GM18519 (cell line): Measurements from ENCODE around the gene EPHA7.

ENCODE experiments used
- ATAC-seq: cut with Tn5 transposase; IDR thresholded peaks from one replicate; pipeline ENCODE4 v1.9.1; 2021; ENCODE audit warnings: mild to moderate bottlenecking, moderate library complexity; ENCODE audit not compliant: unreplicated experiment, low FRiP score

The EPHA7 gene

GRCh38 chr6:93394471-93394870 lies 24.9 kb downstream of the EPHA7 start:
- ATAC-seq, result no peak

DNA sequence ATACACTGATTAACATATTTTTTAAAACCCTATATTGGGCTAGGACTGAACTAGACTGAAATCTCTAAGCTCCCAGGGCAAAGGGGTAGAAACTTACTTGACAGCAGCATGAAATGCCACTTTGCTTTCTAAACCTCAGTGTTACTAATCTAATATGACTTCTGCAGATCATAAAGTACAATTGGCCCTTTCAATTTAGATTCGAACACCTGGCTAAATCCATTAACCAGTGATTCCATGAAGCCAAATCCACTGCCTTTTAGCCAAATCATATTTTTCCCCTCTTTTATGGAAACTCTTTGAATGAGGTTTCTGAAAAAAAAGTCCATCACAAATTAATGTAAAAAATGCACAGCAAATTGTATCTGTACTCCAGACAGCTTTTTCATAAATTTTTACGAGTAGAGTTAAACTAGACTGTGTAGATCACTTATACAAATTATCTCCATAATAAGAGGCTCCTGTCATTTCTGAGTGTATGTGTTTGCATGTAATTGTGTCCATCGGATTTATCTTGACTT lies 25.7 kb downstream of the EPHA7 start:
- ATAC-seq, result no peak

- no peak for ATAC-seq
These were observed 26.6 kb downstream of the EPHA7 start for GRCh38 chr6:93392797-93393196.

DNA sequence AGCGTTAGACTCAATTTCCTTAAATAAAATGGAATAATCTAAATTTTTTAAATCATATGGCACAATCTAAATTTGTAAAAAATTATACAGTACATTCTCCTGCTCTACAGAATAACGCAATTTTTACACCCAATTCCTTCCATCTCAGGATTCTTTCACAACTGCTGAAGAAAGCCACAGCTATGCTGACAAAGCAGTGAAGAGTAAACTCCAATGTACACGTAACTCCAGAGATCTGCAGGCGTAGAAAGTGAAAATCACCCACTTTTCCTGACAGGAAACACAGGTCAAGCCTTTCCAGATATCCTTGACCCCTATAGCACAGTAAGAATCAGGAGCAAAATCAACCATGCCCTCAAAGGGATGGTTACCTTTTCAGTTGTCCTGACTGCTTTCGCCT lies 27.4 kb downstream of the EPHA7 start:
- no peak for ATAC-seq

- no peak for ATAC-seq
These were observed 30.2 kb downstream of the EPHA7 start for GRCh38 chr6:93389192-93389591.

DNA sequence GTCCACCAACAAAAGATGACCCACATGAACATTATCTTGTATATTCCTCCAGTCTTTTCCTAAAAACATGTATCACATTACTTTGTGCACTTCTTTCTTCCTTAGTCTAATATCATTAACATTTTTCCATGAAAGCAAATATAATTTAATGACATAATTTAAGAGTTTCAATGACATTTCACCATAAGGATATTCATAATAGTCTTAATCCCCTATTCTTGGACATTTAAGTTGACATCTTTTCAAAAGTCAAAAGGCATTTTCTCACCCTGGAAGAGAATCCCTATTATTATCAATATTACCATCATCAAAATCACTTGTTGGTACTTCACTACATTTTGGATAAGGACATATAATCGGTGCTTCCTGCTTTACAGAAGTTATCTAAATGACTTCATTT lies 31.3 kb downstream of the EPHA7 start:
- no peak for ATAC-seq

DNA sequence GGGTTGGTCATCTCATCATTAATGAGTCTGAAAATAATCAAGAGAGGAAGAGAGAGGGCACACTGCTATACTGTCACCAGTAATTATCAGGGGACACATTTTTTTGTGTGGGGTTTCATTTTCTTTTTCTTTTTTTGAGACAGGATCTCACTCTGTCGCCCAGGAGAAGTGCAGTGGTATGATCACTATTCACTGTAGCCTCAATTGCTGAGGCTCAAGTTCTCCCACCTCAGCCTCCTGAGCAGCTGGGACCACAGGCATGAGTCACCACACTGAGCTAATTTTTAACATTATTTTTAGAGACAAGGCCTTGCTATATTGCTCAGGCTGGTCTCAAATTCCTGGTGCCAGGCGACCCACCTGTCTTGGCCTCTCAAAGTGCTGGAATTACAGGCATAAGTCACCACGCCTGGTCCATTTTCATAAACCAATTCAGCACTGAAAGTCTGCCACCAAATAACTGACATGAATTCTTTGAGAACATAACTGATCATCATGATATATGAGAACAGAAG lies 43.3 kb downstream of the EPHA7 start:
- ATAC-seq, result no peak

DNA sequence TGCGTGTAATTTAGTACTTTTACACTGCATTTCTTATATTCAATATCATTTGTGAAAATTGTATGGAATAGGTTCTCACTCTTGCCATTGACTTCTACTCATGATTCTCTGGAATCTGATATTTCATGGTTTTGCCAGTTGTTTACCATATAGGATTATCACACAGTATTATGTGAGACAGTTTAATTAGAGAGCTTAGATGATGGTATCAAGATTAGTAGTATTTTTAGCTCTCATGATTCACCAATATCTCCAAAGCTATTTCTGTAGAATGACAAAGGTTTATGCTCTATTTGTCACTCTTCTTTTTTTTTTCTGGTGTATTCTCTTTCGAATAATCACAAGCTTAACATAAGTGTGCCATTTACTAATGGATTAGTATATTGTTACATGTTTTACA lies 45.9 kb downstream of the EPHA7 start:
- no peak for ATAC-seq

GRCh38 chr6:93371756-93372155 lies 47.6 kb downstream of the EPHA7 start:
- no peak for ATAC-seq

DNA sequence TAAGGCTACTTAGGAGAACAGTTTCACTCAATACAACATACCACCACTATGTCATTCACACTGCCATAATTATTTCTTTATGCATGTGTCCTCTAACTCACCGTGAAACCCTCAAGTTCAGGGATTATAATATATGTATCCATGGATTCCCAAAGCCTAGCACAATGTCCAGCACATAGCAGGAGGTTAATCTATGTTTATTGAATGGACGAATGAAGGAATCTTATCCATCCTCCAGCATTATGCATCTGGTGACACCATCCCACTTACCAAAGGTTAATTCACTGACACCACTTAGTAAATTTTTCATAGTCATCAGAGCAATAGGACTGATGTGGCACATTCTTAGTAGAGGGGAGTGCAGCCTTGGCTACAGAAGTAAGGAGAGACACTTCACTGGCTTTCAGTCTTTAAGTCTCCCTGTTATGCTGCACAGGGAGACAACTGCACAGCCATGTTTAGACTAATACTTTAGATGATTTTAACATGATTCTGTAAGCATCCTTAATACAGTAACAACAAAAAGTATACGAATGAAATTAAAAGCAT lies 49.7 kb downstream of the EPHA7 start:
- ATAC-seq, result no peak

DNA sequence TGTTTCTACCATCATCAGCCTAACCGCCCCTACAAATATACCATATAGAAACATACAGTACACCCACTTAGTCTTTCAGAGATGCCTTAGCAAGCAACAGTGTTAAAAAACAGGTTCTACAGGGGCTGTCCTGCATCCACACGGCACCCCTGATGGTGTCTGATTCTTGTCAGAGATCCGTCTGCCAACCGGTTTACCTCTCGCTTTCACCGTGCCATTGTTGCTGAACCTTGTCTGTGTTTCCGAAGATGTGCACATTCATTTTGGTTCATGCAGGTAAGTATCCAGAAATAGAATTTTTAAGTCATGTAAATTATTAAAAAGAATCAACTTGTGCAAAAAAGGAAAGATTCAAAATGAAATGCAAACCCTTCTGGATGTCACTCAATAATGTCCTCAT lies 52.9 kb downstream of the EPHA7 start:
- no peak for ATAC-seq

GRCh38 chr6:93365445-93365844 lies 53.9 kb downstream of the EPHA7 start:
- ATAC-seq, result no peak

DNA sequence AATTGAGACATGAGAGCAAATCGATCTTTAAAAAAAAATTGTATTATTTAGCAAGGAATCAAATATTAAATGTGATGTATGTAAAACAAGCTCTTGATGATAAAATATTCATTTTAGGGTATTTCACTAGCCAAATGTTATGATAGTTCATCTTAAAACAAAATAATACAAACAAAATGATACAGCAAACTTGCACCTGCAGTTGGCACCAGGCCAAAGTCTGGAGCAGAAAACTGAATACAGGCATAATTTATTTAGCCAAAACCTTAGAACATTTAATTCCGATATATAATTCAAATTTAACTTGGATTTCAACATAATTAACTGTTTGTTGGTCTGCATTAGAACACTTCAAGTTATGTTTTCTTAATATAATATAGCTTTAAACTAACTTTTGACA lies 60.9 kb downstream of the EPHA7 start:
- ATAC-seq, result no peak

- ATAC-seq, result no peak
These were observed 66.8 kb downstream of the EPHA7 start for GRCh38 chr6:93352604-93353003.

DNA sequence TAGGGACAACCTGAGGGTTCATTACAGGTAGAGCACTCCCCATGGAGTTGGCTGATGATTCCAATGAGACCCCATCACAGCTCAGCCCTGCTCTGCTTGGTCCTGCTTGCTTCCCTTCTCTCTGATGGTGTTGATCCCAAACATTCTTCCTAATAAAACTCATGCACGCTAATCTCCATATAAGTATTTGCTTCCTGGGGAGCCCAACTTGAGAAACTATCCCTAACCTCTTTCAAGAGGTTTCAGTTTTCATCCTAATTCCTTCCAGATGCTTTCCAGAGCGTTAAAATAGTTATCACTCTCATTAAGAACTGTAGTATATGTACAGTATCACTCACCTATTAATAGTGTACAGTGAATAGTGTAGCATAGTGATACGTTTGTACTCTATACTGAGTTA lies 68.1 kb downstream of the EPHA7 start:
- no peak for ATAC-seq

DNA sequence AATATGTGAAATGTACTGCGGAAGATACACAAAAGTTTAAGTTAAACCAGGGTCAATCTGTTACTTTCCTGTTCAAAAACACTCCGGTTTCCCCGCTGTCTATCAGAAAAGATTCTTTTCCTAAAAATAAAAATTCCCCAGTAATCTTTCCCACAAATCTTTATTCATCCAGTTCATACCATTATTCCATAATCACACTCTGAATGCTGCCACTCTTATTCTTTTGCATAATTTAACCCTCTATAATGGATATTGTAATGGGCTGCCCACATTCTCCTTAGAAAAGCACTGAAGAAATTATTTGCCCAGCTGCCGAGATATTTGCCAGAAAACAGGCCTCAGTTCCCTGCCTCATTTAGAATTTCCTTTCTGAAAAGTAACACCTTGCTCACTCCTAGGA lies 68.6 kb downstream of the EPHA7 start:
- no peak for ATAC-seq

GRCh38 chr6:93344333-93344835 lies 75.0 kb downstream of the EPHA7 start:
- ATAC-seq, result no peak

GRCh38 chr6:93343476-93343875 lies 75.9 kb downstream of the EPHA7 start:
- ATAC-seq, result no peak

DNA sequence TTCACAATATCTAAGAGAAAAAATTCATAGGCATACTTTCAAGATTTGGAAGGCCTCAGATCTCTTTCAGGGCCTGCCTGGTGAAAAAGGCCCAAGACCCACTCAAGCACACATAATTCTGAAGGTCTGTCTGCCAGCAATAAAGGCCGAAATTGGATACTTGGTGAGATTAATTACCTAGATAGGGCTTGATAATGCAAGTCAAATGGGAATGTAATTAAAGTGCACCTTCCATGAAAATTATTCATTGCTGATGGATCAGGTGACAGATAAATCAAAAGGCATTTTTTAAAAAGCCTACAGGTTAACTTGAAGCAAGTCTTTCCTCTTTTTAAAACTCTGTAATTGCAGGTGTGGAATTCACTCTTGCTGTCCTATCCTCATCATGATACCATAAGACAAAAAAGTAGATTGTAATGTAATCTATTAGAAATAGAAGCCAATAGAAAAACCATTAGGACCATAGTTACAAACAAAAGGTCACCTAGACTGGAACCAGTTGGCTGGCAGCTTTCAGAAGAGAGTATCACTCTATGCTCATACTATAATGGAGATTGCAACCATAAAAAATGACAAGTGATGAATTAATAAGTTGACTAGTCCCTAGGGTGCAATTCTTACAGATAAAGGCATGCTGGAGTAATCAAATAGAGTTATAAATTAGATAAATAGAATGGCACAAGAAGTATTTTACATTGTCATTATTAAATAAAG lies 77.3 kb downstream of the EPHA7 start:
- ATAC-seq, result no peak

GRCh38 chr6:93337772-93338394 lies 81.5 kb downstream of the EPHA7 start:
- no peak for ATAC-seq

GRCh38 chr6:93337014-93337413 lies 82.3 kb downstream of the EPHA7 start:
- ATAC-seq, result no peak
